ENCODE measurements around the gene RAB40A. TPM values are rescaled to one million over a fixed set of nuclear protein-coding genes. Genes with fewer than 3 reads are reported as not detected.

Gene RAB40A
- total RNA-seq, 1 experiment from 2014 or later = not detected

GRCh38 chrX:103453655-103454054 is 65.6 kb downstream of the RAB40A start:
- Histone ChIP-seq H2AFZ (ENCODE audit: low read length) (no peak overlapping the region), H2BK15ac (ENCODE audit: low read depth, low read length) (no peak overlapping the region), H3K56ac (ENCODE audit: insufficient read length, low read depth, low read length) (no peak overlapping the region), H3K4me1 (ENCODE audit: insufficient read depth, low read length) (no peaks in the 10 kb centered on the region), H4K5ac (ENCODE audit: insufficient read length, low read depth, low read length) (no peak overlapping the region), H2BK5ac (ENCODE audit: insufficient read length, low read length) (no peak overlapping the region), H3K4ac (ENCODE audit: low read depth, low read length) (no peak overlapping the region), H3K79me1 (ENCODE audit: insufficient read depth, low read depth, low read length, poor library complexity, severe bottlenecking) (no peaks in the 10 kb centered on the region), H4K91ac (ENCODE audit: insufficient read length, low read depth, low read length) (no peak overlapping the region), H3K27ac (ENCODE audit: insufficient read length, low read depth, low read length) (no peak overlapping the region), H2AK5ac (ENCODE audit: insufficient read length, low read length) (no peak overlapping the region), H3K18ac (ENCODE audit: insufficient read length, low read depth, low read length) (no peak overlapping the region), H3K27me3 (ENCODE audit: insufficient read depth, low read length) (no peaks in the 10 kb centered on the region), H2BK120ac (ENCODE audit: low read depth, low read length, poor library complexity, severe bottlenecking) (no peak overlapping the region), H2BK20ac (ENCODE audit: low read depth, low read length, poor library complexity, severe bottlenecking) (no peak overlapping the region), H3K9me3 (ENCODE audit: control insufficient read depth, low read depth, low read length) (peaks cover 5% of the 10 kb centered on the region), H3K23me2 (ENCODE audit: insufficient read length, low read depth, low read length, poor library complexity, severe bottlenecking) (no peaks in the 10 kb centered on the region), H3T11ph (ENCODE audit: low read length) (no peak overlapping the region), H3K14ac (ENCODE audit: insufficient read depth, low read length) (no peak overlapping the region), H3K9ac (ENCODE audit: extremely low read depth, insufficient read length, low read length) (no peak overlapping the region), H3K4me2 (ENCODE audit: insufficient read depth, insufficient read length, low read length) (no peak overlapping the region), H4K20me1 (ENCODE audit: control insufficient read depth, insufficient read depth, insufficient read length) (no peaks in the 10 kb centered on the region), H2BK12ac (ENCODE audit: insufficient read length, low read depth, low read length) (no peak overlapping the region), H4K8ac (replicated peaks; ENCODE audit: insufficient read length, low read depth, low read length) (no peak overlapping the region), H3K79me2 (ENCODE audit: insufficient read depth, low read length) (no peaks in the 10 kb centered on the region), H3K23ac (ENCODE audit: insufficient read length, low read depth, low read length) (no peak overlapping the region)
- Mint-ChIP-seq H3K36me3 (ENCODE audit: insufficient read depth in 1 of 3, low read depth in 3 of 3) (peaks cover 17 to 27% (median 17%) of the 10 kb centered on the region in 3 experiments), H3K27me3 (ENCODE audit: low read depth) (no peaks in the 10 kb centered on the region), H3K27ac (no peak overlapping the region), H3K9me3 (peaks cover 26 to 59% of the 10 kb centered on the region in 2 experiments), H3K4me1 (no peaks in the 10 kb centered on the region), H3K4me3 (no peak overlapping the region)
- TF ChIP-seq CTCF (conservative IDR thresholded peaks at IDR 0.05) = no peak
- DNase-seq = no peak
- WGBS (ENCODE audit: extremely low coverage, insufficient read length, low lambda C conversion rate) = no CpG with 5 or more reads among the region's 2 CpGs

Other genes starting within 250 kb of the RAB40A start
- gene TCEAL5, start 242.7 kb downstream of the RAB40A start, total RNA-seq (2021) = not detected in 2 replicates
- gene BEX2, start 208.5 kb downstream of the RAB40A start, total RNA-seq (2021) = 29.6 and 34.2 TPM in 2 replicates
- 2.7 and 3.1 TPM in 2 replicates for gene TCEAL7, start 189.2 kb downstream of the RAB40A start, total RNA-seq (2021)
- 24.2 and 30.5 TPM in 2 replicates for gene TCEAL9, start 163.0 kb downstream of the RAB40A start, total RNA-seq (2021)
- gene BEX3, start 143.0 kb downstream of the RAB40A start, total RNA-seq (2021) = 305 and 321 TPM in 2 replicates
- gene TCEAL4, start 66.0 kb upstream of the RAB40A start, total RNA-seq (2021) = 49.9 and 53.0 TPM in 2 replicates
- 10.3 and 11.1 TPM in 2 replicates for gene TCEAL3, start 88.5 kb upstream of the RAB40A start, total RNA-seq (2021)
- gene TCEAL1, start 109.5 kb upstream of the RAB40A start, total RNA-seq (2021) = 3.0 and 4.1 TPM in 2 replicates
- 367 and 378 TPM in 2 replicates for gene MORF4L2, start 167.2 kb upstream of the RAB40A start, total RNA-seq (2021)
- gene TMEM31, start 191.4 kb upstream of the RAB40A start, total RNA-seq (2021) = 0.55 and 0.64 TPM in 2 replicates